Esophagus (tissue), 2 donors: ENCODE measurements around the gene KCNG3. TPM values are rescaled to one million over a fixed set of nuclear protein-coding genes. Genes with fewer than 3 reads are reported as not detected.

Experiments
- H3K27ac ChIP-seq, 2 donors: one replicate each; pipeline ENCODE4 v1.5.1; 2013; ENCODE audit warnings: low read depth in 2 of 2, mild to moderate bottlenecking in 2 of 2, inconsistent platforms in 1 of 2, low read length in 1 of 2, moderate library complexity in 1 of 2
- H3K27me3 ChIP-seq, 2 donors: one replicate each; pipeline ENCODE4 v1.6.1; 2013; ENCODE audit warnings: low read length in 2 of 2, control low read depth in 1 of 2, mild to moderate bottlenecking in 1 of 2; ENCODE audit not compliant: insufficient read depth in 2 of 2, control insufficient read depth in 1 of 2
- H3K36me3 ChIP-seq, 2 donors: one replicate each; pipeline ENCODE4 v1.6.1; 2013; ENCODE audit warnings: low read length in 1 of 2; ENCODE audit not compliant: control insufficient read depth in 2 of 2, insufficient read depth in 2 of 2
- H3K4me1 ChIP-seq, 2 donors: one replicate each; pipeline ENCODE4 v1.6.1; 2013; ENCODE audit warnings: low read length in 1 of 2; ENCODE audit not compliant: control insufficient read depth in 2 of 2, insufficient read depth in 2 of 2
- H3K4me3 ChIP-seq, 2 donors: one replicate each; pipeline ENCODE4 v1.5.1; 2013; ENCODE audit warnings: low read length in 2 of 2, mild to moderate bottlenecking in 2 of 2, low read depth in 1 of 2, moderate library complexity in 1 of 2
- H3K9me3 ChIP-seq, 2 donors: one replicate each; pipeline ENCODE4 v1.6.1; 2013; ENCODE audit warnings: mild to moderate bottlenecking in 2 of 2, low read depth in 1 of 2, low read length in 1 of 2, moderate library complexity in 1 of 2; ENCODE audit not compliant: control insufficient read depth in 2 of 2, insufficient read depth in 1 of 2
- WGBS, 2 donors: extraction: QIAGEN DNeasy Blood & Tissue Kit; methylation state at CpG; one replicate each; pipeline ENCODE4 v1.1.7; 2013; 5-methylcytosine and 5-hydroxymethylcytosine counted together
- polyA plus RNA-seq, 2 donors: library from polyadenylated mRNA; stranded (reverse); fragments of 200-250 nt; gene quantifications; one replicate each; pipeline ENCODE4 v1.2.3, GENCODE V29; 2013
- donor health status: healthy with polysubstance abuse.
- donor health status: Bipolar disorder and iron deficiency.

KCNG3 gene
- polyA plus RNA-seq, 2 donors: 0.02 to 0.04 TPM

DNA sequence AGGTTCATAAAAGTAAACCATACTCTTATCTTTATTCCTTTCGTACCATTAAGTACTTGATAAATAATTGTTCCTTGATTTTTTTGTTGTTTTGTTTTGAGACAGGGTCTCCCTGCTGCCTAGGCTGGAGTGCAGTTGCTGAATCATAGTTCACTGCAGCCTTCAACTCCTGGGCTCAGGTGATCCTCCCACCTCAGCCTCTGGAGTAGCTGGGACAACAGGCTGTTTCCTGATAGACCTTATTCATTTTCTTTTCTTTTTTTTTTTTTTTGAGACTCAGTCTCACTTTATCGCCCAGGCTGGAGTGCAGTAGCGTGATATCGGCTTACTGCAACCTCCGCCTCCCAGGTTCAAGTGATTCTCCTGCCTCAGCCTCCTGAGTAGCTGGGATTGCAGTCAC is 5.5 kb downstream of the KCNG3 start:
- Histone ChIP-seq H3K36me3 (no peaks in the 10 kb centered on the region), H3K9me3 (peaks cover 0 to 10% of the 10 kb centered on the region in 2 donors), H3K4me1 (peaks cover 0 to 2% of the 10 kb centered on the region in 2 donors), H3K4me3 (no peak overlapping the region), H3K27ac (no peak overlapping the region), H3K27me3 (peaks cover 0 to 6% of the 10 kb centered on the region in 2 donors)
- 95% methylated on average over 5 of the region's 5 CpGs for WGBS, 2 donors

DNA sequence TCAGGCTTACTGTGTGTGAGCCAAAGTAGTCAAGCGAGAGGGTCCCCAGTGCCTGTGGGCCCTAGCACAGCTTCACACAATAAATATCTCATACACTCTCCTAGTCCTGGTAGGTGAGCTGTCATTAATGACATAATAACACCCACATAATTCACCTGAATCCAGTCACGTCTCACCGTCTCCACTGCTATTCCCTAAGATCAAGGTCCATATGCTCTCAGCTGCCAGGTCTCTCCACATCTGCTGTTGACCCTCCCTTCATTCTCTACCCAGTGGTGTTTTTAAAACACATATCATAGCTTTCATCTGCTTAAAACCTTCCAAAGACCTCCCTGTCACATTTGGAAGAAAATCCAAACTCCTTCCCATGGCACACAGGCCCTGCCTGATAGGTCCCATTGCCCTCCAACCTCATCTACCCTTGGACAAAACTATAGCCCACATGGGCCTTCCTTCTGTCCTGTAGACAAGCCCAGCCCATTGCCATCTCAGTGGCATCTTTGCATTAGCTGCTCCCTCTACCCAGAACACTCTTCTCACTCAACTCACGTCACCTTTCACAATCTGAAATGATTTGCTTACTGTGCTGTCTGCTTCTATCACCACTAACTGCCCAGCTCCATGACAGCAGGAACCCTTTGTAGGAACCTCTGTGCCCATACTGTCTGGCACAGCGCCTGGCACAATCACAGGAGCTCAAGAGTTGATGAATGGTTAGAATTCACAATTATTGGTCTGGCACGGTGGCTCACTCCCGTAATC is 7.5 kb downstream of the KCNG3 start:
- Histone ChIP-seq H3K4me3 (no peak overlapping the region), H3K36me3 (no peaks in the 10 kb centered on the region), H3K4me1 (no peaks in the 10 kb centered on the region), H3K27me3 (no peaks in the 10 kb centered on the region), H3K9me3 (no peaks in the 10 kb centered on the region), H3K27ac (no peak overlapping the region)
- WGBS, 2 donors: 83 to 93% methylated on average over 7 of the region's 7 CpGs

DNA sequence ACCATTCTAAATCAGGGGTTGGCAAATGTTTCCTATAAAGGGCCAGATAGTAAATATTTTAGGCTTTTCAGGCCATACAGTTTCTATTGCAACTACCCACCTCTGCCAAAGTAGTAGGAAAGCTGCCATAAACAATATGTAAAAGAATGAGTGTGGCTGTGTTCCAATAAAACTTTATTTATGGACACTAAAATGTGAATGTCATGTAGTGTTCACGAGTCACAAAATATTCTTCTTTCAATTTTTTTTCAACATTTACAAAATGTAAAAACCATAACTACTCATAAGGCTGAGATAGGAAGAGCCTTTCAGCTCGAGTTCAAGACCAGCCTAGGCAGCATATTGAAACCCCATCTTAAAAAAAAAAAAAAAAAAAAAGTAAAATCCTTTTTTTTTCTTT is 13.4 kb downstream of the KCNG3 start:
- WGBS, 2 donors: 86 to 93% methylated on average over 2 of the region's 2 CpGs
- H3K27ac ChIP-seq: no peak overlapping the region
- H3K4me1 ChIP-seq: no peaks in the 10 kb centered on the region
- H3K27me3 ChIP-seq: no peaks in the 10 kb centered on the region
- H3K4me3 ChIP-seq: no peak overlapping the region
- H3K9me3 ChIP-seq: no peaks in the 10 kb centered on the region
- H3K36me3 ChIP-seq: no peaks in the 10 kb centered on the region

DNA sequence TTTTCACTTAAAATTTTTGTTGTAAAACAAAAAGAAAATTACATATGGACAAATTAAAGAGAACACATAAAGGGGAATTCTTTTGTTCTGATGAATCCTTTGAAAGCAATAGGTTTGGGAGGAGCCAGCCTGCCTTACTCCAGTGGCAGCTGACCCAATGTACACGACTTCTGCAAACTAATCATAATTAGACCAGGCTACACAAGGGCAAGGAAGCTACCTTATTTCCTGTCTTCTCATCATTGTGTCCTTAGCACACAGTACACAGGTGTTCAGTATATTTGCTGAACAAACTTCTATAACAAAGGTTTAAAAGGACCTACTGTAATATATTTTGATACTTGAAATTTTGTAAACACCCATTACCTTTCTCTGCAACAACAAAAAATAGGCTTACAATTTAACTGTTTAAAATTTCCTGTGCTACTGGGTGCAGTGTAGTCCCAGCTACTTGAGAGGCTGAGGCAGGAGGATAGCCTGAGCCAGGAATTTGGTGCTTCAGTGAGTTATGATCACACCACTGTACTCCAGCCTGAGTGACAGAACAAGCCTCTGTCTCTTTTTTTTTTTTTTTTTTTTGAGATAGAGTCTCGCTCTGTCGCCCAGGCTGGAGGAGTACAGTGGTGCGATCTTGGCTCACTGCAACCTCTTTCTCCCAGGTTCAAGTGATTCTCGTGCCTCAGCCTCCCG is 18.9 kb downstream of the KCNG3 start:
- WGBS, 2 donors: 81% methylated on average over 6 of the region's 6 CpGs
- H3K27ac ChIP-seq: no peak overlapping the region

DNA sequence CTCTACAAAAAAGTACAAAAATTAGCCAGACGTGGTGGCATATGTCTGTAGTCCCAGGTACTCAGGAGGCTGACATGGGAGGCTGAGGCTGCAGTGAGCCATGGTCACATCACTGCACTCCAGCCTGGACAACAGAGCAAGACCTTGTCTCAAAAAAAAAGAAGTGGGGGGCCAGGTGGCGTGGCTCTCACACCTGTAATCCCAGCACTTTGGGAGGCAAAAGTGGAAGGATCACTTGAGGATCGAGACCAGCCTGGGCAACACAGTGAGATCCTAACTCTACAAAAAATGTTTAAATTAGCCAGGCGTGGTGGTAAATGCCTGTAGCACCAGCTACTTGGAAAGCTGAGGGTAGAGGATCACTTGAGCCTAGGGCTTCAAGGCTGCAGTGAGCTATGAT is 23.1 kb downstream of the KCNG3 start:
- H3K36me3 ChIP-seq: no peaks in the 10 kb centered on the region
- WGBS, 2 donors: 84 to 89% methylated on average over 4 of the region's 4 CpGs
- no peak overlapping the region for H3K27ac ChIP-seq
- no peaks in the 10 kb centered on the region for H3K4me1 ChIP-seq
- H3K4me3 ChIP-seq: no peak overlapping the region
- H3K9me3 ChIP-seq: no peaks in the 10 kb centered on the region
- H3K27me3 ChIP-seq: no peaks in the 10 kb centered on the region

More for the DNA sequence above, 18.9 kb downstream of the KCNG3 start:
- Histone ChIP-seq H3K9me3 (no peaks in the 10 kb centered on the region), H3K4me3 (no peak overlapping the region), H3K4me1 (no peaks in the 10 kb centered on the region), H3K27me3 (no peaks in the 10 kb centered on the region), H3K36me3 (no peaks in the 10 kb centered on the region)

DNA sequence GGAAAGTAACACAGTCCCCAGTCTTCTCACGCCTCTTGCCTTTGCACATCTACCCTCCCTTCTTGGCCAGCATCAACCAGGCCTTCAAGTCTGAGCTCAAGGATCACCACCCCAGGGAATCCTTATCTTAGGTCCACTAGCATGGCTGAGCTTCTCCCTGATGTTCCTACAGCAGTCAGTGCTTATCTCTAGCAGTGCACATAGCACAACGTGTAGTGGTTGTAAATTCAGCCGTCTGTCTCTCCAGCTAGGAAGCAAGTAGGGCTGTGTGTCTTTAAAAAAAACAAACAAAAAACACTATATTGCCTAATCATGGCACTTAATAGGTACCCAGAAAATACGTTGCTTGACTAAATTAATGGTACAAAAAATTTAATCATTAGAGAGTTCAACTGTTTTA is 29.2 kb downstream of the KCNG3 start:
- WGBS, 2 donors: 67 to 71% methylated on average over 4 of the region's 4 CpGs
- Histone ChIP-seq H3K4me1 (no peaks in the 10 kb centered on the region), H3K27ac (no peak overlapping the region), H3K9me3 (no peaks in the 10 kb centered on the region), H3K36me3 (no peaks in the 10 kb centered on the region), H3K4me3 (no peak overlapping the region), H3K27me3 (no peaks in the 10 kb centered on the region)

DNA sequence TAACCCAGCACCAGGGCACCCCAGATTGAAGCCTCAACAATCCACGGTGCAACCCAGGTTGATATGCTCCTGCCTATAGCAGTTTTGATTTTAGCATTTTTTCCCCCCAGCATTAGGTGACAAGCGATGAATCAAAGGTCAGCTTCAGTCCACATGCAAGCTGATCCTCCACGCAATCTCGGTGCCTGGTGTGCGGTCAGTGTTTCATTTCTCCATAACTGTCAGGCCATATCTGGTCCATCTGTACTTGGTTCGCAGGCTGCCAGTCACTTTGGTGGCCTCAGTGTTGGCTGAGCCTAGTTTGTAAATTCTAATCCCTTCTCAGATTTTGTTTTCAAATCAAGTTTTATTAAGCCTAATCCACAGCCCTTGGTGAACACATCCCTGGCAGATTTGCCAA is 30.2 kb downstream of the KCNG3 start:
- Histone ChIP-seq H3K27me3 (no peaks in the 10 kb centered on the region), H3K4me1 (no peaks in the 10 kb centered on the region), H3K36me3 (no peaks in the 10 kb centered on the region), H3K9me3 (no peaks in the 10 kb centered on the region), H3K27ac (no peak overlapping the region), H3K4me3 (no peak overlapping the region)
- 89 to 92% methylated on average over 6 of the region's 6 CpGs for WGBS, 2 donors

DNA sequence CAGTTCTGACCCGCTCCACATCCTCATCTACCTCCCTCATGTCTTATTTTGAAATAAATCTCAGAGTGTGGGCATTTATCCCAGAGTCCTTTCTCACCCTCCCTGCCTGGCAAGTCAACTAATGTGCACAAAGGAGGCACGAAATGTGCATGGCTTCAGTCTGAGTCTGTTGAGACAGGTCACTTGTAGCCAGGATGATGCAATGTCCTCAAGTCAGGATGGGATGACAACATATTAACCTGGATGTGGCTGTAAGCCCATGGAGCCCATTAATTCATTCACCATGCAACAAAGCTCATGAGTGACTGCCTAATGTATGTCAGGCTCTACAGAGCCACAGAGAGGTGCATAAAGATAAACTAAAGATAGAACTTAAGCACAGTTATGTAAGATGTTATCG is 34.5 kb downstream of the KCNG3 start:
- no peak overlapping the region for H3K27ac ChIP-seq
- H3K9me3 ChIP-seq: no peaks in the 10 kb centered on the region
- no peaks in the 10 kb centered on the region for H3K27me3 ChIP-seq
- H3K4me3 ChIP-seq: no peak overlapping the region
- no peaks in the 10 kb centered on the region for H3K4me1 ChIP-seq
- 82 to 90% methylated on average over 3 of the region's 3 CpGs for WGBS, 2 donors
- H3K36me3 ChIP-seq: no peaks in the 10 kb centered on the region

DNA sequence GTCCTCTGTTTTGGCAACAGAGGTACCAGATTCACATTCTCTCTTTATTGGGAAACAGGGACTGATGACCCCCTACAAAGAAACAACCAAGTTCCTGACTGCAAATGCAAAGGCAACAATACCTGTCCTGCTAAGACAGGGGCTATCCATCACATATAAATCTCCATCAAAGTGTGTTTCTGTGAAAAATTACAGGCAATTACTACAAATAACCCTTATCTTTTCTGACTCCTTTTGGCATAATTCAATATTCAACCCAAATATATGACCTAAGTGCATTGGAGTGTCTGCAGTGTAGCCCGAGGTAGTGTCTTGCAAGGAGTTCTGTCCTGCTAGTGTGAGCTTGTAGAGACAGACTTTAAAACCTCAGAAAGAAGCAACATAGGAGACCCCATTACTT is 35.4 kb downstream of the KCNG3 start:
- Histone ChIP-seq H3K4me1 (no peaks in the 10 kb centered on the region), H3K9me3 (no peaks in the 10 kb centered on the region), H3K27ac (no peak overlapping the region), H3K36me3 (no peaks in the 10 kb centered on the region), H3K4me3 (no peak overlapping the region), H3K27me3 (no peaks in the 10 kb centered on the region)
- 67 to 78% methylated on average over 1 of the region's 1 CpG for WGBS, 2 donors

DNA sequence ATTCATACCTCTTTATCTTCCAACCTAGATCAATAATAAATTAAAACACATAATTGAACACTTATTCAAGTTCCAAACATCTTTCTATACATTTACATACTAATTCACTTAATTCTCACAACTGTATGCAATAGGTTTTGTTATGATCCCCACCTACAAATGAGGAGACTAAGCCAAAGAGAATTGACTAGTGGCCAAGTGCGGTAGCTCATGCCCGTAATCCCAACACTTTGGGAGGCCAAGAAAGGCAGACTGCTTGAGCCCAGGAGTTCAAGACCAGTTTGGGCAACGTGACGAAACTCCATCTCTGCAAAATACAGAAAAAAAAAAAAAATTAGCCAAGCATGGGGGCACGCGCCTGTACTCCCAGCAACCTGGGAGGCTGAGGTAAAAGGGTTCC is 36.8 kb downstream of the KCNG3 start:
- no peaks in the 10 kb centered on the region for H3K4me1 ChIP-seq
- H3K27ac ChIP-seq: no peak overlapping the region
- H3K4me3 ChIP-seq: no peak overlapping the region
- no peaks in the 10 kb centered on the region for H3K27me3 ChIP-seq
- 74 to 79% methylated on average over 6 of the region's 6 CpGs for WGBS, 2 donors
- no peaks in the 10 kb centered on the region for H3K36me3 ChIP-seq
- H3K9me3 ChIP-seq: no peaks in the 10 kb centered on the region
